Glomerular visceral epithelial cell (primary cell): ENCODE data around the gene PCDHA4.
"Not testable (repeated sequence)": the region's sequence is repeated elsewhere in the genome, so short reads cannot be mapped to it uniquely, and the experiment has no call there.

Source experiments
- DNase-seq: peaks from one replicate; pipeline ENCODE4 v3.0.0-alpha.2; 2016; ENCODE audit errors: extremely low spot score

Gene PCDHA4

DNA sequence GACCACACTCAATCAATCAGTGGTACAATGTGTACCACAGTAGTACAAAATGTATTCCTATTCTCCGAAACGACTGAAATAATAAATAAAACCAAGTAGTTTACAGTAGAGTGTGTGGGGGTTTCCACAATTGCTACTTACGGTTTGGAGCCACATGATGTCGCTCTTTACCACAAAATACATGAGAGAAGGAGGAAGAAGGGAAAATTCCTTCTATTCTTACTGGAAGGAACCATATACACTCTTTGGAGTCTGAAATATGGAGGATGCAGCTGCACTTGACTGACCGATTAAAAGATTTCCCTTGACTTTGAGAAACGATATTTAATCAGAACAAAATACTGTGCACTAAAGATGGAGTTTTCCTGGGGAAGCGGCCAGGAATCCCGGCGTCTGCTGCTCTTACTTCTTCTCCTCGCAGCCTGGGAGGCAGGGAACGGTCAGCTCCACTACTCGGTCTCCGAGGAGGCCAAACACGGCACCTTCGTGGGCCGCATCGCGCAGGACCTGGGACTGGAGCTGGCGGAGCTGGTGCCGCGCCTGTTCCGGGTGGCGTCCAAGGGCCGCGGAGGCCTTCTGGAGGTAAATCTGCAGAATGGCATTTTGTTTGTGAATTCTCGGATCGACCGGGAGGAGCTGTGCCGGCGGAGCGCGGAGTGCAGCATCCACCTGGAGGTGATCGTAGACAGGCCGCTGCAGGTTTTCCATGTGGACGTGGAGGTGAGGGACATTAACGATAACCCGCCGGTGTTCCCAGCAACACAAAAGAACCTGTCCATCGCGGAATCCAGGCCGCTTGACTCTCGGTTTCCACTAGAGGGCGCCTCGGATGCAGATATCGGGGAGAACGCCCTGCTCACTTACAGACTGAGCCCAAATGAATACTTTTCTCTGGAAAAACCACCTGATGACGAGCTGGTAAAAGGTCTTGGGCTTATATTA lies at the start of gene PCDHA4:
PCDHA4 (plus strand) TSS at position 235 of the 942 bp plus-strand sequence.
- DNase-seq: peak; percentile 15

DNA sequence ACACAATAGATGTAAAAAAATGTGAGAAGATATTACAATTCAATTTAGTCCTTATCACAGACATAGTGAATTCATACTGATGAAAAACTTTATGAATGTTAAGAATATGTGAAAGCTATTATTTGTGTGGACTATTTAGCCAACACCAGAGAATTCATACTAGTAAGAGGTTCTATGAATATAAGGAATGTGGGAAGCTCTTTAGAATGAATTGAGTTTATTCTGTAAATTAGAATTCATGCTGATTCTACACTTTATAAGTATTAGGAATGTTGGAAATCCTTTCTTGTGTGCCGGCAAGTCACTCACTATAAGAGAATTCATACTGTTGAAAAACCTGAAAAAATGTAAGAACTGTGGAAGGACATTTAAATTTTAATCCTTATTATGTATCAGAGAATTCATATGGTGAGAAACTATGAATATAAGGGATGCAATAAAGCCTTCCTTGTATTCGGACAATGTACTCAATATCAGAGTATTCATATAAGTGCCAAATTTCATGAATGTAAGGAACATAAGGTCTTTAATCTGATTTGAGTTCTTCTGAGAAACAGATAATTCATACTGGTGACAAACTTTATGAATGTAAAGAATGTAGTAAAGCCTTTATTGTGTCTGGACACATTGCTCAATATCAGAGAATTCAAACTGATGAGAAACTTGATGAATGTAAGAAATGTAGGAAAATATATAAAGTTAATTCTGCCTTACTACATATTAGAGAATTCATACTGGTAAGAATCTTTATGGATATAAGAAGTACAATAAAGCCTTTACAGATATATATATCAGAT lies 42.5 kb upstream of the PCDHA4 start:
- DNase-seq: no peak

DNA sequence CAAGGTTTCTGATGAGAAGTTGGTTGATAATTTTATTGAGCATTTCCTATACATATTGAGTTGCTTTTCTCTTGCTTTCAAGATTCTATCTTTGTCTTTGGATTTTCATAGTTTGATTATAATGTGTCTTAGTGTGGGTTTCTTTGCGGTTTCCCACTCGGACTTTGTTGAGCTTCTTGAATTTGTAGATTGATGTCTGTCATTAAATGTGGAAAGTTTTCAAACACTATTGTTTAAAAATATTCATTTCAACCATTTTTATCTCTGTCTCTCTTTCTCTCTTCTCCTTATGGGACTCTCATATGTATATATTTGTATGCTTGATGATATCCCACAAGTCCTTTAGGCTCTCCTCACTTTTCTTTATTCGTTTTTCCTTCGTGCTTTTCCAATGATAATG lies 39.4 kb upstream of the PCDHA4 start:
- DNase-seq: no peak

DNA sequence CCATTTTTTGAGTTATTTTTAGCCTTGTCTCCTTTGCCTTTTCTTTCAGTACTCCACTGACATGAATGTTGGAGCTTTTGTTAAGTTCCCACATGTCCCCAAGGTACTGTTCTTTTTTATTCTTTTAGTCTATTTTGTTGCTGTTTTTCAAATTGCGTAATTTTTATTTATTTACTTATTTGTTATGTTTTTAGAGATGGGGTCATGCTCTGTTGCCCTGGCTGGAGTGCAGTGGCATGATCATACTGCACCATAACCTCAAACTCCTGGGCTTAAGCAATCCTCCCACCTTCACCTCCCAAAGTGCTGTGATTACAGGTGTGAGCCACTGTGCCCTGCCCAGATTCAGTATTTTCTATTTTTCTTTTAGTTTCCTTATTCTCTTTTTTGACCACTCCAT lies 26.4 kb upstream of the PCDHA4 start:
- DNase-seq: no peak

DNA sequence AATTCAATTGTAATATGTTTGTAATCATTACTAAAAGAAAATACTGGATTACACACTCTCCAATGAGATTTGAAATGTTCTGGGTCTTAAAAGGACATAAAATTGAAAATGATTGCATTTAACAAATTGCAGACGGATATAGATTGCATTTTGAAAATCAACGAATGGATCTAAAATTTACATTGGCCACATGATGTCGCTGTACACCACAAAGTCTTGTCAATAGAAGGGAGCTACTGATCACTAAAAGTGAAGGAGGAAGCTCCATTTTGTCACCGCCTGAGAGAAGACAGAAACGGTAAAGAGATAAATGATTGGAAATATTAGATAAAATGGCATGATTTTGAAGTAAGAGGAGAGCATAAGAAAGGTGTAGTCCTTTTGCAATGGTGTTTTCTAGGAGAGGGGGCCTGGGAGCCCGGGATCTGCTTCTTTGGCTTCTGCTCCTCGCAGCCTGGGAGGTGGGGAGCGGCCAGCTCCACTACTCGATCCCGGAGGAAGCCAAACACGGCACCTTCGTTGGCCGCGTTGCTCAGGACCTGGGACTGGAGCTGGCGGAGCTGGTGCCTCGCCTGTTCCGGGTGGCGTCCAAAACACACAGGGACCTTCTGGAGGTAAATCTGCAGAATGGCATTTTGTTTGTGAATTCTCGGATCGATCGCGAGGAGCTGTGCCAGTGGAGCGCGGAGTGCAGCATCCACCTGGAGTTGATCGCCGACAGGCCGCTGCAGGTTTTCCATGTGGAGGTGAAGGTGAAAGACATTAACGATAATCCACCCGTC lies 20.8 kb upstream of the PCDHA4 start, which contains the start of gene PCDHA1:
PCDHA1 (plus strand) TSS at position 236 of the 782 bp plus-strand sequence.
- DNase-seq: no peak

DNA sequence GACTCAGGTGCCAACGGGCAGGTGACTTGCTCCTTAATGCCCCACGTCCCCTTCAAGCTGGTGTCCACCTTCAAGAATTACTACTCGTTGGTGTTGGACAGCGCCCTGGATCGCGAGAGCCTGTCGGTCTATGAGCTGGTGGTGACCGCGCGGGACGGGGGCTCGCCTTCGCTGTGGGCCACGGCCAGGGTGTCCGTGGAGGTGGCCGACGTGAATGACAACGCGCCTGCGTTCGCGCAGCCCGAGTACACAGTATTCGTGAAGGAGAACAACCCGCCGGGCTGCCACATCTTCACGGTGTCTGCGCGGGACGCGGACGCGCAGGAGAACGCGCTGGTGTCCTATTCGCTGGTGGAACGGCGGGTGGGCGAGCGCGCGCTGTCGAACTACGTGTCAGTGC lies 19.4 kb upstream of the PCDHA4 start:
- not testable (repeated sequence) for DNase-seq

DNA sequence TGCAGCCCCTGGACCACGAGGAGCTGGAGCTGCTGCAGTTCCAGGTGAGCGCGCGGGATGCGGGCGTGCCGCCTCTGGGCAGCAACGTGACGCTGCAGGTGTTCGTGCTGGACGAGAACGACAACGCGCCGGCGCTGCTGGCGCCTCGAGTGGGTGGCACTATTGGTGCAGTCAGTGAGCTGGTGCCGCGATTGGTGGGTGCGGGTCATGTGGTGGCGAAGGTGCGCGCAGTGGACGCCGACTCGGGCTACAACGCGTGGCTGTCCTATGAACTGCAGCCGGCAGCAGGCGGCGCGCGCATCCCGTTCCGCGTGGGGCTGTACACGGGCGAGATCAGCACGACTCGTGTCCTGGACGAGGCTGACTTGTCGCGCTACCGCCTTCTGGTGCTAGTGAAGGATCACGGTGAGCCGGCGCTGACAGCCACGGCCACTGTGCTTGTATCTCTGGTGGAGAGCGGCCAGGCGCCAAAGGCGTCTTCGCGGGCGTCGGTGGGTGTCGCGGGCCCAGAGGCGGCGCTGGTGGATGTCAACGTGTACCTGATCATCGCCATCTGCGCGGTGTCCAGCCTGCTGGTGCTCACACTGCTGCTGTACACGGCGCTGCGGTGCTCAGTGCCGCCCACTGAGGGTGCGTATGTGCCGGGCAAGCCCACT lies 18.9 kb upstream of the PCDHA4 start:
- DNase-seq: not testable (repeated sequence)

DNA sequence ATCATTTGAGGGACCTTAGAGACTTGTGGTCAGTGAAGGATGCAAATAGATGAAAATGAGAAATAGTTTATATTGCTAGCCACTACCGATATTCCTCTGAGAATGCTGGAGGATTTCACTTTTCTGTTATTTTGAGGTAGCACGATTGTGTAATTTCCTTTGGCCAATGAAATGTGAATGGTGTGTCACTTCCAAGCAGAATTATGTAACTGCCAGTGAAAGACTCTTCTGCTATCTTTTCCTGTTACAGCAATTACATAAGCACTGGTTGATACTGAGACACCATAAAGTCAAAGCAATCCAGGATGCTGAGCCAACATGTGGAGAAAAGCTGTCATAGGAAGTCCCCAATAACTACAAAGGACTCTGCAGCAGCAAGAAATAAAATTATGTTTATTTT lies 15.8 kb upstream of the PCDHA4 start:
- DNase-seq: no peak

DNA sequence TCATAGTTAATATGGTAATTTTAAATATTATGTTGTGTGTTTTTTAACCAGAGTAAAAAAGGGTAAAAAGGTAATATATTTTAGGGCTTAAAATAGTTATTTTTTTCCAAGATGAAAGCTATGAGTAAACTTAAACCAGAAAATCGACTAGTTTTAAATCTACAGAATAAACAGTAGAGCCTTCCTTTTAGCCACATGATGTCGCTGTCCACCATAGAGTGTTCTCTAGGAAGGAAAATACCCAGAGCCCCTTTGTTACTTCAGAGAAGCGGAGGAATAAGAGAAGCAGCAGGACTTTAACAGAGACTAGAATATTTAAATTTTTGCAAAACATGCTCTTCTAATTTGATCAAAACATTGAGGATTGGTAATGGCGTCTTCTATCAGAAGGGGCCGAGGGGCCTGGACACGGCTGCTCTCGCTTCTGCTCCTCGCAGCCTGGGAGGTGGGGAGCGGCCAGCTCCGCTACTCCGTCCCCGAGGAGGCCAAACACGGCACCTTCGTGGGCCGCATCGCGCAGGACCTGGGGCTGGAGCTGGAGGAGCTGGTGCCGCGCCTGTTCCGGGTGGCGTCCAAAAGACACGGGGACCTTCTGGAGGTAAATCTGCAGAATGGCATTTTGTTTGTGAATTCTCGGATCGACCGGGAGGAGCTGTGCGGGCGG lies 12.1 kb upstream of the PCDHA4 start, which contains the start of gene PCDHA2:
PCDHA2 (plus strand) TSS at position 258 of the 664 bp plus-strand sequence.
- DNase-seq: no peak

DNA sequence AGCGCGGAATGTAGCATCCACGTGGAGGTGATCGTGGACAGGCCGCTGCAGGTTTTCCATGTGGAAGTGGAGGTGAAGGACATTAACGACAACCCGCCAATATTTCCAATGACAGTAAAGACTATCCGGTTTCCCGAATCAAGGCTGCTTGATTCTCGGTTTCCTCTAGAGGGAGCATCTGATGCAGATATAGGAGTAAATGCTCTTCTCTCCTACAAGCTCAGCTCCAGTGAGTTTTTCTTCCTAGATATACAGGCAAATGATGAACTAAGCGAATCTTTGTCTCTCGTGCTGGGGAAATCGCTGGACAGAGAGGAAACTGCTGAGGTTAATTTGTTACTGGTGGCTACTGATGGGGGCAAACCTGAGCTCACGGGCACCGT lies 11.6 kb upstream of the PCDHA4 start:
- DNase-seq: no peak

DNA sequence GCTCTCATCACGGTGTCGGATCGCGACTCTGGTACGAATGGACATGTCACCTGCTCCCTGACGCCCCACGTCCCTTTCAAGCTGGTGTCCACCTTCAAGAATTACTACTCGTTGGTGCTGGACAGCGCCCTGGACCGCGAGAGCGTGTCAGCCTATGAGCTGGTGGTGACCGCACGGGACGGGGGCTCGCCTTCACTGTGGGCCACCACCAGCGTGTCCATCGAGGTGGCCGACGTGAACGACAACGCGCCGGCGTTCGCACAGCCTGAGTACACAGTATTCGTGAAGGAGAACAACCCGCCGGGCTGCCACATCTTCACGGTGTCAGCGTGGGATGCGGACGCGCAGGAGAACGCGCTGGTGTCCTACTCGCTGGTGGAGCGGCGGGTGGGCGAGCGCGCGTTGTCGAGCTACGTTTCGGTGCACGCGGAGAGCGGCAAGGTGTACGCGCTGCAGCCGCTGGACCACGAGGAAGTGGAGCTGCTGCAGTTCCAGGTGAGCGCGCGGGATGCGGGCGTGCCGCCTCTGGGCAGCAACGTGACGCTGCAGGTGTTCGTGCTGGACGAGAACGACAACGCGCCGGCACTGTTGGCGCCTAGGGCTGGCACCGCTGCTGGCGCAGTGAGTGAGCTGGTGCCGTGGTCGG lies 10.7 kb upstream of the PCDHA4 start:
- DNase-seq: not testable (repeated sequence)

DNA sequence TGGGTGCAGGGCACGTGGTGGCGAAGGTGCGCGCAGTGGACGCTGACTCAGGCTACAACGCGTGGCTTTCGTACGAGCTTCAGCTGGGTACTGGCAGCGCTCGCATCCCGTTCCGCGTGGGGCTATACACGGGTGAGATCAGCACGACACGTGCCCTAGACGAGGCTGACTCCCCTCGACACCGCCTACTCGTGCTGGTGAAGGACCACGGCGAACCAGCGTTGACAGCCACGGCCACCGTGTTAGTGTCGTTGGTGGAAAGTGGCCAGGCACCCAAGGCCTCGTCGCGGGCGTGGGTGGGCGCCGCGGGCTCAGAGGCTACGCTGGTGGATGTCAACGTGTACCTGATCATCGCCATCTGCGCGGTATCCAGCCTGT lies 10.2 kb upstream of the PCDHA4 start:
- DNase-seq: no peak

DNA sequence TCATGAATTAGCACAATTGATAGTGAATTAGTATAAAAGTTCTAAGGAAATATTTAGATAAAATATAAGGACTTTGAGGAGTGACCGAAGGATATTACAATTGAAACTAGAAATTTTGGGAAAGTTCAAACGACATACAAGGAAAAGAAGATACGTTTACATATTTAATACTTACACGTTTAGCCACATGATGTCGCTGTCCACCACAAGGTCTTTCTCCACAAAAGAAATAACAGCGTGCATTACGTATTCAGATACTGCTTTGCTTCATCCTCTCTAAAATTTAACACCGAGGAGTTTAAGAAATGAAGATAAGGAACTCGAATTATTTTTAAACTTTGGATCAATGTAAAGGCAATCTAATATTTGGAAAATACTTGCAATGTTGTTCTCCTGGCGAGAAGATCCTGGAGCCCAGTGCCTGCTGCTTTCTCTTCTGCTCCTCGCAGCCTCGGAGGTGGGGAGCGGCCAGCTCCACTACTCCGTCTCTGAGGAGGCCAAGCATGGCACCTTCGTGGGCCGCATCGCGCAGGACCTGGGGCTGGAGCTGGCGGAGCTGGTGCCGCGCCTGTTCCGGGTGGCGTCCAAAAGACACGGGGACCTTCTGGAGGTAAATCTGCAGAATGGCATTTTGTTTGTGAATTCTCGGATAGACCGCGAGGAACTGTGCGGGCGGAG lies 5.9 kb upstream of the PCDHA4 start, which contains the start of gene PCDHA3:
PCDHA3 (plus strand) TSS at position 242 of the 678 bp plus-strand sequence.
- DNase-seq: no peak

DNA sequence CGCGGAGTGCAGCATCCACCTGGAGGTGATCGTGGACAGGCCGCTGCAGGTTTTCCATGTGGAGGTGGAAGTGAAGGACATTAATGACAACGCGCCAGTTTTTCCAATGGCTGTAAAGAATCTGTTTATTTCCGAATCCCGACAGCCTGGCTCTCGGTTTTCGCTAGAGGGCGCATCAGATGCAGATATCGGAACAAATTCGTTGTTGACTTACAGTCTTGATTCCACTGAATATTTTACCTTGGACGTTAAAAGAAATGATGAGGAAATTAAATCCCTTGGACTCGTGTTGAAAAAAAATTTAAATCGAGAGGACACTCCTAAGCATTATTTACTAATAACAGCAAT lies 5.4 kb upstream of the PCDHA4 start:
- DNase-seq: no peak

DNA sequence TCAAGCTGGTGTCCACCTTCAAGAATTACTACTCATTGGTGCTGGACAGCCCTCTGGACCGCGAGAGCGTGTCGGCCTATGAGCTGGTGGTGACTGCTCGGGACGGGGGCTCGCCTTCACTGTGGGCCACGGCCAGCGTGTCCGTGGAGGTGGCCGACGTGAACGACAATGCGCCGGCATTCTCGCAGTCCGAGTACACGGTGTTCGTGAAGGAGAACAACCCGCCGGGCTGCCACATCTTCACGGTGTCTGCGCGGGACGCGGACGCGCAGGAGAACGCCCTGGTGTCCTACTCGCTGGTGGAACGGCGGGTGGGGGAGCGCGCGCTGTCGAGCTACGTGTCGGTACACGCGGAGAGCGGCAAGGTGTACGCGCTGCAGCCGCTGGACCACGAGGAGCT lies 4.5 kb upstream of the PCDHA4 start:
- DNase-seq: not testable (repeated sequence)

DNA sequence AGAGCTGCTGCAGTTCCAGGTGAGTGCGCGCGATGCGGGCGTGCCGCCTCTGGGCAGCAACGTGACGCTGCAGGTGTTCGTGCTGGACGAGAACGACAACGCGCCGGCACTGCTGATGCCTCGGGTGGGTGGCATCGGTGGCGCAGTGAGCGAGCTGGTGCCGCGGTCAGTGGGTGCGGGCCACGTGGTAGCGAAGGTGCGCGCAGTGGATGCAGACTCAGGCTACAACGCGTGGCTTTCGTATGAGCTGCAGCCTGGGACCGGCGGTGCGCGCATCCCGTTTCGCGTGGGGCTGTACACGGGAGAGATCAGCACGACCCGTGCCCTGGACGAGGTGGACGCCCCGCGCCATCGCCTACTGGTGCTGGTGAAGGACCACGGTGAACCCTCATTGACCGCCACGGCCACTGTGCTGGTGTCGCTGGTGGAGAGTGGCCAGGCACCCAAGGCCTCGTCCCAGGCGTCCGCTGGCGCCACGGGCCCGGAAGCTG lies 4.0 kb upstream of the PCDHA4 start:
- no peak for DNase-seq

DNA sequence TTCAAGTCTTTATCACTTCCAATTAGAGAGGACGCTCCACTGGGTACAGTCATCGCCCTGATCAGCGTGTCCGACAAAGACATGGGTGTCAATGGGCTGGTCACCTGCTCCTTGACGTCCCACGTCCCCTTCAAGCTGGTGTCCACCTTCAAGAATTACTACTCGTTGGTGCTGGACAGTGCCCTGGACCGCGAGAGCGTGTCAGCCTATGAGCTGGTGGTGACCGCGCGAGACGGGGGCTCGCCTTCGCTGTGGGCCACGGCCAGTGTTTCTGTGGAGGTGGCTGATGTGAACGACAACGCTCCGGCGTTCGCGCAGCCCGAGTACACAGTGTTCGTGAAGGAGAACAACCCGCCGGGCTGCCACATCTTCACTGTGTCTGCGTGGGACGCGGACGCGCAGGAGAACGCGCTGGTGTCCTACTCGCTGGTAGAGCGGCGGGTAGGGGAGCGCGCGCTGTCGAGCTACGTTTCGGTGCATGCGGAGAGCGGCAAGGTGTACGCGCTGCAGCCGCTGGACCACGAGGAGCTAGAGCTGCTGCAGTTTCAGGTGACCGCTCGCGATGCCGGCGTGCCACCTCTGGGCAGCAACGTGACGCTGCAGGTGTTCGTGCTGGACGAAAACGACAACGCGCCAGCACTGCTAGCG lies 1.5 kb downstream of the PCDHA4 start:
- not testable (repeated sequence) for DNase-seq

DNA sequence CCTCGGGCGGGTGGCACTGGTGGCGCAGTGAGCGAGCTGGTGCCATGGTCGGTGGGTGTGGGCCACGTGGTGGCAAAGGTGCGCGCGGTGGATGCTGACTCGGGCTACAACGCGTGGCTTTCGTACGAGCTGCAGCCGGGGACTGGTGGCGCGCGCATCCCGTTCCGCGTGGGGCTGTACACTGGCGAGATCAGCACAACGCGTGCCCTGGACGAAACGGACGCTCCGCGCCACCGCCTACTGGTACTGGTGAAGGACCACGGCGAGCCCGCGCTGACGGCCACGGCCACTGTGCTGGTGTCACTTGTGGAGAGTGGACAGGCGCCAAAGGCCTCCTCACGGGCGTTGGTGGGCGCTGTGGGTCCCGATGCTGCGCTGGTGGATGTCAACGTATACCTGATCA lies 2.0 kb downstream of the PCDHA4 start:
- no peak for DNase-seq
